ENCODE measurements around the gene MX1. TPM values are rescaled to one million over a fixed set of nuclear protein-coding genes. Genes with fewer than 3 reads are reported as not detected.

Gene MX1, protein sequence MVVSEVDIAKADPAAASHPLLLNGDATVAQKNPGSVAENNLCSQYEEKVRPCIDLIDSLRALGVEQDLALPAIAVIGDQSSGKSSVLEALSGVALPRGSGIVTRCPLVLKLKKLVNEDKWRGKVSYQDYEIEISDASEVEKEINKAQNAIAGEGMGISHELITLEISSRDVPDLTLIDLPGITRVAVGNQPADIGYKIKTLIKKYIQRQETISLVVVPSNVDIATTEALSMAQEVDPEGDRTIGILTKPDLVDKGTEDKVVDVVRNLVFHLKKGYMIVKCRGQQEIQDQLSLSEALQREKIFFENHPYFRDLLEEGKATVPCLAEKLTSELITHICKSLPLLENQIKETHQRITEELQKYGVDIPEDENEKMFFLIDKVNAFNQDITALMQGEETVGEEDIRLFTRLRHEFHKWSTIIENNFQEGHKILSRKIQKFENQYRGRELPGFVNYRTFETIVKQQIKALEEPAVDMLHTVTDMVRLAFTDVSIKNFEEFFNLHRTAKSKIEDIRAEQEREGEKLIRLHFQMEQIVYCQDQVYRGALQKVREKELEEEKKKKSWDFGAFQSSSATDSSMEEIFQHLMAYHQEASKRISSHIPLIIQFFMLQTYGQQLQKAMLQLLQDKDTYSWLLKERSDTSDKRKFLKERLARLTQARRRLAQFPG
- 1.3 to 2.9 TPM (median 1.6 TPM) in 5 replicates for total RNA-seq (2022; extraction: Qiagen RNA extraction; ENCODE audit: low read depth)

DNA sequence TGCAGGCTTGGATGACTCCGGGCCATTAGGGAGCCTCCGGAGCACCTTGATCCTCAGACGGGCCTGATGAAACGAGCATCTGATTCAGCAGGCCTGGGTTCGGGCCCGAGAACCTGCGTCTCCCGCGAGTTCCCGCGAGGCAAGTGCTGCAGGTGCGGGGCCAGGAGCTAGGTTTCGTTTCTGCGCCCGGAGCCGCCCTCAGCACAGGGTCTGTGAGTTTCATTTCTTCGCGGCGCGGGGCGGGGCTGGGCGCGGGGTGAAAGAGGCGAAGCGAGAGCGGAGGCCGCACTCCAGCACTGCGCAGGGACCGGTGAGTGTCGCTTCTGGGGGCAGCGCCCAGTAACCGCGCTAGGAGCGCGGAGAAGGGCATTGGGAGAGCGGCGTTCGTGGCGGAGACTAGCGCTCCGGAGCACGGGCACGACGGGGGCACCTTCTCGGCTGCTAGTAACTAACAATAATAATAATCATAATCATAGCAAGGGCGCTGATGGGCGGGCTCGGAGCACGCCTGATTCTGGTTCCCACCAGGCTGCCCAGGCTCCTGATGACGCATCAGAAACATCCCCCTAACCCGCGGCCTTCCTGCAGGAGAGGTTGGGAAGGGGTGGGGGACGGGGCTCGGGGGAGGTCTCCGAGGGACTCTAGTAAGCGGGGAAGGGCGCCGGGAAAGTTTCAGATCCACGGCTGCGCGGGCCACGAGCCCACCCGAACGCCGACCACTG, at the start of gene MX1:
MX1 (plus strand) TSS at position 286 of the 722 bp plus-strand sequence. CDS start 5,832 bp downstream, outside the sequence.

DNA sequence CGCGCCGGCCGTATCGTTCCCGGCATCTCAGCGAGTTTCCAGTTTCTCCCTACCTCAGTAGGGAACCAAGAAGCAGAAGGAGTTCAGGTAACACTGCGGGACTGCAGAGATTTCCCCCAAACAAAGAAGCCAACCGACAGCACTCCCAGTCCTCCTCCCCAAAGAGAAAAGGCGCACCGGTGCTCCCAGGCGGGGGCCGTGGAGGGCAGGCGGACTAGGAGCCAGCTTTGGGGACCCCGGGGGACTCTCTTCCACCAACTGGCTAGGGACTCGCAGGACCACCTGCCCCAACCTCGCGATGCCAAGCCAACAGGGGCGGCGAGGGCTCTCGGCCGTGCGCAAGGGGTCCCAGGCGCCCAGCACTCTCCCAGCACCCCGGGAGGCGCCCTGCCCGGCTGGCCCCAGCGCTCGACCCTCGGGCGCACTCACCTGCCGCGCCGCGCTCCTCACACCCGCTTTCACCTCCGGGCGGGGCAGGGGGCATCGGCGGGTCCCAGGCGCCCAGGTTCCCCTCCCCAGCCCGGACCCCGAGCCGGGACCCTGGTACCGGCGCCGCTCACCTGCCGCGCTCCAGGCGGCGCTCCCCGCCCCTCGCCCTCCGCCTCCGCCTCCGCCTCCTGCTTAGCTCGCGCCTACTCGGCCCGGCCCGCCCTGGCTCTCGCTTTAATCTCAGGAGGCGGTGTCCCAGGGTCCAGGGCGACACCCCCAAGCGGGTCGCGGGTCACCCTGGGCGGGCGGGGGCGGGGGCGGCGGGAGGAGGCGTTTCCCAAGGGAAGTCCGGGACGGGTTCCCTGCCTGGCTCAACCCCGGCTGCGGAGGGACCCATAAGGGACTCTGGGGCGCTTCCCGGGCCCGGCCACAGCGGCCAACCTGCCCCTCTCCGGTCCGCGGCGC, 81.7 kb downstream of the MX1 start, which contains the start of gene TMPRSS2:
TMPRSS2 (minus strand) TSS at position 638 of the 894 bp plus-strand sequence. CDS start 10,025 bp downstream, outside the sequence.

Other genes with a start within 250 kb of the MX1 start
- not detected in 5 replicates for gene FAM3B, start 109.4 kb upstream of the MX1 start, total RNA-seq (2022; extraction: Qiagen RNA extraction; ENCODE audit: low read depth)
- 0.02 to 0.08 TPM (median 0.07 TPM) in 4 of 5 replicates, not detected in the other for gene MX2, start 64.2 kb upstream of the MX1 start, total RNA-seq (2022; extraction: Qiagen RNA extraction; ENCODE audit: low read depth)
- 0.04 TPM in 1 of 5 replicates, not detected in the others for gene TMPRSS2, start 81.9 kb downstream of the MX1 start, total RNA-seq (2022; extraction: Qiagen RNA extraction; ENCODE audit: low read depth)

Data from A549 treated with DMSO at 1 μM for 4 hours (cell line).